HEK293T (cell line): Measurements from ENCODE around the gene GABRA1.

Source experiments
- ARNT ChIP-seq: fragments of 450-650 bp; IDR thresholded peaks from 2 replicates; pipeline ENCODE4 v1.6.1; 2017; ENCODE audit warnings: mild to moderate bottlenecking
- BHLHE40 ChIP-seq: fragments of 450-650 bp; IDR thresholded peaks from 2 replicates; pipeline ENCODE4 v1.6.1; 2016; ENCODE audit warnings: mild to moderate bottlenecking, moderate library complexity, borderline replicate concordance
- FOXK2 ChIP-seq: fragments of 450-650 bp; IDR thresholded peaks from 2 replicates; pipeline ENCODE4 v1.6.1; 2016; ENCODE audit warnings: mild to moderate bottlenecking
- FOXM1 ChIP-seq: fragments of 450-650 bp; IDR thresholded peaks from 2 replicates; pipeline ENCODE4 v1.6.1; 2017; ENCODE audit warnings: mild to moderate bottlenecking, borderline replicate concordance
- TF ChIP-seq, protein P1 (sequence below): fragments of 450-650 bp; IDR thresholded peaks from 2 replicates; pipeline ENCODE4 v1.6.1; 2016

DNA sequence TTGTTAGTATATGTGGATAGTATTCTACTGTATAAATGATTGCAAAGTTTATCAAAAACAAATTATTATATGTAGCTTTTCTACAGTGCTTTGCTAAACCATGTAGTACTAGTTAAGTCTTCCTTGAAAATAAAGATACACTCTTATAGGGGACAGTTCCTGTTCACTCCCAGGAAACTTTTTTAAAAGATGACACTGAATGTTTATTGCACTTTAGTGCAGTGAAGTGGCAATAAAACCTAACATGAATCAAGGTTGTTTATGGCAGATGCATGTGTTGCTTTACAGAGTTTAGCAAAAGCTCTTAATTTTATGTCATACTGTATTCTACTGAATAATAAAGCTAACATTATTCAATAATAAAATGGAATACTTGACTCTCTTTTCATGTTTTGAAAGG, 51.7 kb downstream of the GABRA1 start:
- no peak for TF ChIP-seq ARNT
- TF ChIP-seq, protein P1, sequence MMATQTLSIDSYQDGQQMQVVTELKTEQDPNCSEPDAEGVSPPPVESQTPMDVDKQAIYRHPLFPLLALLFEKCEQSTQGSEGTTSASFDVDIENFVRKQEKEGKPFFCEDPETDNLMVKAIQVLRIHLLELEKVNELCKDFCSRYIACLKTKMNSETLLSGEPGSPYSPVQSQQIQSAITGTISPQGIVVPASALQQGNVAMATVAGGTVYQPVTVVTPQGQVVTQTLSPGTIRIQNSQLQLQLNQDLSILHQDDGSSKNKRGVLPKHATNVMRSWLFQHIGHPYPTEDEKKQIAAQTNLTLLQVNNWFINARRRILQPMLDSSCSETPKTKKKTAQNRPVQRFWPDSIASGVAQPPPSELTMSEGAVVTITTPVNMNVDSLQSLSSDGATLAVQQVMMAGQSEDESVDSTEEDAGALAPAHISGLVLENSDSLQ: no peak
- TF ChIP-seq FOXM1: no peak
- no peak for TF ChIP-seq FOXK2
- TF ChIP-seq BHLHE40: no peak
